ENCODE measurements around the gene ZNF287.
"Not testable (repeated sequence)": the region's sequence is repeated elsewhere in the genome, so short reads cannot be mapped to it uniquely, and the experiment has no call there.

Gene ZNF287

DNA sequence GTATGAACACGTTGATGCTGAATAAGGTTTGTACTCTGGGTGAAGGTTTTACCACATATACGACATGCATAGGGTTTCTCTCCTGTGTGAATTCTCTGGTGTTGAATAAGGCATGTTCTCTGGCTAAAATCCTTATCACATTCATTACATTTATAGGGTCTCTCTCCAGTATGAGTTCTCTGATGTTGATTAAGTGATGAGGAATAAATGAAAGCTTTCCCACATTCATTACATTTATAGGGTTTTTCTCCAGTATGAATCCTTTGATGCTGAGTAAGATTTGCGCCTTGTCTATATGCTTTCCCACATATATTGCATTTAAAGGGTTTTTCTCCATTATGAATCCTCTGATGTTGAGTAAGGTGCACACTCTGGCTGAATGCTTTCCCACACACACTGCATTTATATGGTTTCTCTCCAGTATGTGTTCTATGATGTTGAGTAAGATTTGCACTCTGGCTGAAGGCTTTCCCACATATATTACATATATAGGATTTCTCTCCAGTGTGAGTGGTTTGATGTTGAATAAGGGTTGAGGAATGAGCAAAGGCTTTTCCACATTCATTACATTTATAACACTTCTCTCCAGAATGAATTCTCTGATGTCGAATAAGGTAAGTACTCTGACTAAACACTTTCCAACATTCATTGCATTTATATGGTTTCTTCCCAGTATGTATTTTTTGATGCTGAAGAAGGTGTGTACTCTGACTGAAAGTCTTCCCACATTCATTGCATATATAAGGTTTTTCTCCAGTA, 16.9 kb downstream of the ZNF287 start:
- Histone ChIP-seq H3K27ac (no peak overlapping the region), H3K36me3 (replicated peaks) (peaks cover 25% of the 10 kb centered on the region), H3K27me3 (replicated peaks) (no peaks in the 10 kb centered on the region), H3K4me3 (ENCODE audit: low read depth, low read length) (no peak overlapping the region)
- TF ChIP-seq, protein P1, sequence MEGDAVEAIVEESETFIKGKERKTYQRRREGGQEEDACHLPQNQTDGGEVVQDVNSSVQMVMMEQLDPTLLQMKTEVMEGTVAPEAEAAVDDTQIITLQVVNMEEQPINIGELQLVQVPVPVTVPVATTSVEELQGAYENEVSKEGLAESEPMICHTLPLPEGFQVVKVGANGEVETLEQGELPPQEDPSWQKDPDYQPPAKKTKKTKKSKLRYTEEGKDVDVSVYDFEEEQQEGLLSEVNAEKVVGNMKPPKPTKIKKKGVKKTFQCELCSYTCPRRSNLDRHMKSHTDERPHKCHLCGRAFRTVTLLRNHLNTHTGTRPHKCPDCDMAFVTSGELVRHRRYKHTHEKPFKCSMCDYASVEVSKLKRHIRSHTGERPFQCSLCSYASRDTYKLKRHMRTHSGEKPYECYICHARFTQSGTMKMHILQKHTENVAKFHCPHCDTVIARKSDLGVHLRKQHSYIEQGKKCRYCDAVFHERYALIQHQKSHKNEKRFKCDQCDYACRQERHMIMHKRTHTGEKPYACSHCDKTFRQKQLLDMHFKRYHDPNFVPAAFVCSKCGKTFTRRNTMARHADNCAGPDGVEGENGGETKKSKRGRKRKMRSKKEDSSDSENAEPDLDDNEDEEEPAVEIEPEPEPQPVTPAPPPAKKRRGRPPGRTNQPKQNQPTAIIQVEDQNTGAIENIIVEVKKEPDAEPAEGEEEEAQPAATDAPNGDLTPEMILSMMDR (IDR thresholded peaks at IDR 0.05; ENCODE audit: low read depth, low read length, missing control alignments), result no peak
- DNase-seq, result no peak
- in situ Hi-C loops (cut with HindIII; ENCODE audit: low pct_ligation_motif_present, low sequenced_read_pairs), result no loop called here

DNA sequence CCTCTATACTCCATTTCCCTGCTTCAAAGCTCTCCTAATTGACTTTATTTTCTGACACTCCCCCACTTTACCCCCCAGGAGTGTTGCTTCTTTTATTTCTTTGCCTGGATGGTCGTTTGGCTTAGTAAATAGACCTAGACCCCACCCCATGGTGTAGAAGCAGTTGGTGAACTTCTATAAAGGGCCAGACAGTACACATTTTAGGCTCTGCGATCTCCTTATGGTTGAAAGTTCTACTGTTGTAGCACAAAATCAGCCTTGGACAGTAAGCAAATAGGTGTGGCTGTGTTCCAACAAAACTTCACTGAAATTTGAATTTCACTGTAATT, 31.9 kb downstream of the ZNF287 start:
- no peaks in the 10 kb centered on the region for H3K36me3 ChIP-seq (replicated peaks)
- TF ChIP-seq, protein P1 (IDR thresholded peaks at IDR 0.05; ENCODE audit: low read depth, low read length, missing control alignments), result no peak
- H3K27ac ChIP-seq, result no peak overlapping the region
- H3K27me3 ChIP-seq (replicated peaks), result no peaks in the 10 kb centered on the region
- in situ Hi-C loops (cut with HindIII; ENCODE audit: low pct_ligation_motif_present, low sequenced_read_pairs), result no loop called here
- H3K4me3 ChIP-seq (ENCODE audit: low read depth, low read length), result no peak overlapping the region
- DNase-seq, result no peak

DNA sequence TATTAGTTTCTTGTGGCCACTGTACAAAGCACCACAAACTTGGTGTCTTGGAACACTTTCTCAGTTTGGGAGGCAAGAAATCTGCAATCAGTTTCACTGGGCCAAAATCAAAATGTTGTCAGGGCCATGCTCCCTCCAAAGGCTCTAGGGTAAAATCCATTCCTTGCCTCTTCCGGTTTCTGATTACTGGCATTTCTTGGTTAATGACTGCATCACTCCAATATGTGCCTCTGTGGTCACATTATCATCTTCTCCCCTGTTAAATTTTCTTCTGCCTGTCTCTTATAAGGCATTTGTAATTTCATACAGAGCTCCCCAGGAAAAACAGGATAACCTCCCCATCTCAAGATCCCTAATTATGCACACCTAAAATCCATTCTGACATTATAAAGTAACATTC, 34.8 kb downstream of the ZNF287 start:
- DNase-seq, result no peak
- TF ChIP-seq, protein P1 (IDR thresholded peaks at IDR 0.05; ENCODE audit: low read depth, low read length, missing control alignments), result no peak
- no peaks in the 10 kb centered on the region for H3K27me3 ChIP-seq (replicated peaks)
- H3K27ac ChIP-seq, result no peak overlapping the region
- no peaks in the 10 kb centered on the region for H3K36me3 ChIP-seq (replicated peaks)
- H3K4me3 ChIP-seq (ENCODE audit: low read depth, low read length), result no peak overlapping the region
- in situ Hi-C loops (cut with HindIII; ENCODE audit: low pct_ligation_motif_present, low sequenced_read_pairs), result no loop called here

DNA sequence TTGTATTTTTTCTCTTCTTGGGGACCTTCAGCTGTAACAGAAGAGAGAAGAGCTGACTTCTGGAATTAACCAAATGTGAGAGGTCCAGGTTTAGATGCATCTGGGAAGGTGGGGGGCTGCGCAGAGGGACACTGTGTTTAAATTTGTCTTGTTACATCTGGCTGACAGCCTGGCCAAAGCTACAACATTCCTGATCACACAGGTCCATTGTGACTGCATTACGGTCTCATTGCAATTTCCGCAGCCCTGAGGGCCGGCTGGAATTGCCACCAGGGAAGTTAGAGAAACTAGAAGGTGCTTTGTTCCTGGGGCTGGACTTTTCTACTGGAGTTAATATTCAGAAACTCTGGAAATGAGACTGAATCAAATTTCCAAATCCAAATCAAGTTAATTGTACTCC, 39.1 kb downstream of the ZNF287 start:
- H3K36me3 ChIP-seq (replicated peaks), result no peaks in the 10 kb centered on the region
- no peak overlapping the region for H3K4me3 ChIP-seq (ENCODE audit: low read depth, low read length)
- peaks cover 2% of the 10 kb centered on the region for H3K27me3 ChIP-seq (replicated peaks)
- in situ Hi-C loops (cut with HindIII; ENCODE audit: low pct_ligation_motif_present, low sequenced_read_pairs), result no loop called here
- no peak overlapping the region for H3K27ac ChIP-seq
- no peak for DNase-seq
- TF ChIP-seq, protein P1 (IDR thresholded peaks at IDR 0.05; ENCODE audit: low read depth, low read length, missing control alignments), result no peak

DNA sequence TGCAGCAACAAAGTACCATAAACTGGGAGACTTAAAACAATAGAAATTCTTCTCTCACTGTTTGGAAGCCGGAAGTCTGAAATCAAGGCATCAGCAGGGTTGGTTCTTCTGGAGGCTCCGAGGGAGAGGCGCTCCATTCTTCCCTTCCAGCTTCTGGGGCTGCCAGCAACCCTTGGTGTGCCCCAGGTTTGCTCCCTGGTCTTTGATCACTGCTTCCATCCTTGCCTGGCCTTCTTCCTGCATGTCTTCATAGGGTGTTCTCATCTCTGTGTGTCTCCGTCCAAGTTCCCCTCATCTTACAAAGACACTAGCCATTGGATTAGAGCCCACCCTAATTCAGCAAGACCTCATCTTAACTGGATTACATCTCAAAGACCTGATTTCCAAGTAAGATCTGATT, 41.7 kb downstream of the ZNF287 start:
- no peak overlapping the region for H3K4me3 ChIP-seq (ENCODE audit: low read depth, low read length)
- peaks cover 2% of the 10 kb centered on the region for H3K27me3 ChIP-seq (replicated peaks)
- in situ Hi-C loops (cut with HindIII; ENCODE audit: low pct_ligation_motif_present, low sequenced_read_pairs), result no loop called here
- H3K36me3 ChIP-seq (replicated peaks), result no peaks in the 10 kb centered on the region
- DNase-seq, result no peak
- H3K27ac ChIP-seq, result no peak overlapping the region
- TF ChIP-seq, protein P1 (IDR thresholded peaks at IDR 0.05; ENCODE audit: low read depth, low read length, missing control alignments), result no peak

DNA sequence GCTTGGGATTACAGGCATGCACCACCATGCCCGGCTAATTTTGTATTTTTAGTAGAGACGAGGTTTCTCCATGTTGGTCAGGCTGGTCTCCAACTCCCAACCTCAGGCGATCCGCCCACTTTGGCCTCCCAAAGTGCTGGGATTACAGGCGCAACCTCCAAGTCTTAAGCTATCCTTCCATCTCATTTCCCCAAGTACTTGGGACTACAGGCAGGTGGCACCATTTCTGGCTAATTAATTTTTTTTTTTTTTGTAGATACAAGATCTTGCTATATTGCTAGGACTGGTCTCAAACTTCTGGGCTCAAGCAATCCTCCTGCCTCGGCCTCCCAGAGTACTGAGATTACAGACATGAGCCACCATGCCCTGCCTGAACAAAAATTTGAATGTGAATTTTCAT, 43.4 kb downstream of the ZNF287 start:
- in situ Hi-C loops (cut with HindIII; ENCODE audit: low pct_ligation_motif_present, low sequenced_read_pairs); H3K27ac ChIP-seq; DNase-seq; H3K4me3 ChIP-seq (ENCODE audit: low read depth, low read length); H3K36me3 ChIP-seq (replicated peaks); H3K27me3 ChIP-seq (replicated peaks): not testable (repeated sequence)
- TF ChIP-seq, protein P1 (IDR thresholded peaks at IDR 0.05; ENCODE audit: low read depth, low read length, missing control alignments), result peak; percentile 44
